IMR-90 (cell line): ENCODE data around the gene POLD4. TPM values are rescaled to one million over a fixed set of nuclear protein-coding genes. Genes with fewer than 3 reads are reported as not detected.

Source experiments
- ATAC-seq: fragments of 200-7000 bp; cut with Tn5 transposase; 2 replicates; pipeline ENCODE4 v1.9.1; 2020; ENCODE audit warnings: low read depth, mild to moderate bottlenecking, moderate library complexity
- BruUV-seq: library from RNA; stranded (reverse); fragments of 400-500 nt; replicated peaks from 2 replicates; lab custom pipeline; 2021; lab: Mats Ljungman, UMichigan
- CTCF ChIA-PET: fragments of 300-600 bp; formaldehyde crosslinking; extraction: SDS; loops from one replicate; lab custom pipeline; 2021; ENCODE audit warnings: antibody characterized with exemption; lab: Yijun Ruan, JAX
- POLR2A ChIA-PET: fragments of 300-600 bp; sonication (Branson Sonifier 250); formaldehyde crosslinking; loops from one replicate; lab custom pipeline; 2022; ENCODE audit warnings: antibody characterized with exemption; ENCODE audit not compliant: unreplicated experiment; lab: Charles Lee
- DNase-seq: peaks from one replicate; pipeline ENCODE4 v3.0.0; 2013
- H2AFZ ChIP-seq: replicated peaks from 2 replicates; pipeline ENCODE3; 2013; ENCODE audit warnings: low read length, mild to moderate bottlenecking; ENCODE audit not compliant: poor library complexity
- H2AK5ac ChIP-seq: 2 replicates; pipeline ENCODE4 v1.6.1; 2013; ENCODE audit warnings: low read depth, low read length, inconsistent platforms
- H2AK9ac ChIP-seq: replicated peaks from 2 replicates; pipeline ENCODE3; 2013; ENCODE audit warnings: mild to moderate bottlenecking, low read depth, low read length, moderate library complexity; ENCODE audit not compliant: poor library complexity
- H2BK120ac ChIP-seq: 2 replicates; pipeline ENCODE4 v1.6.1; 2013; ENCODE audit warnings: low read depth, low read length, inconsistent platforms
- H2BK15ac ChIP-seq: 3 replicates; pipeline ENCODE4 v1.6.1; 2013; ENCODE audit warnings: low read depth, low read length, inconsistent platforms
- H2BK20ac ChIP-seq: 2 replicates; pipeline ENCODE4 v1.6.1; 2013; ENCODE audit warnings: low read depth, mild to moderate bottlenecking, inconsistent platforms, low read length, moderate library complexity
- H2BK5ac ChIP-seq: 2 replicates; pipeline ENCODE4 v1.6.1; 2013; ENCODE audit warnings: mild to moderate bottlenecking, low read depth, low read length, inconsistent platforms; ENCODE audit not compliant: poor library complexity, severe bottlenecking
- H3K14ac ChIP-seq: replicated peaks from 2 replicates; pipeline ENCODE4 v1.6.1; 2013; ENCODE audit warnings: low read depth, low read length, inconsistent platforms
- H3K18ac ChIP-seq: 2 replicates; pipeline ENCODE4 v1.6.1; 2013; ENCODE audit warnings: low read depth, low read length, control low read depth
- H3K23ac ChIP-seq: 2 replicates; pipeline ENCODE4 v1.6.1; 2013; ENCODE audit warnings: low read depth, low read length, inconsistent platforms
- H3K27ac ChIP-seq: 2 replicates; pipeline ENCODE4 v1.5.1; 2013; ENCODE audit warnings: mild to moderate bottlenecking, control low read depth, low read length; ENCODE audit not compliant: insufficient read depth
- H3K27me3 ChIP-seq: 2 replicates; pipeline ENCODE4 v1.6.1; 2013; ENCODE audit warnings: low read length; ENCODE audit not compliant: control insufficient read depth, insufficient read depth
- H3K36me3 ChIP-seq: 2 replicates; pipeline ENCODE4 v1.6.1; 2013; ENCODE audit warnings: low read length, mixed read lengths; ENCODE audit not compliant: control insufficient read depth, insufficient read depth
- H3K4ac ChIP-seq: 2 replicates; pipeline ENCODE4 v1.6.1; 2013; ENCODE audit warnings: low read depth, low read length, inconsistent platforms
- H3K4me1 ChIP-seq: 2 replicates; pipeline ENCODE4 v1.6.1; 2013; ENCODE audit warnings: low read length, mixed read lengths; ENCODE audit not compliant: control insufficient read depth, insufficient read depth
- H3K4me2 ChIP-seq: 2 replicates; pipeline ENCODE4 v1.6.1; 2013; ENCODE audit warnings: low read depth, mild to moderate bottlenecking, control low read depth, low read length, moderate library complexity
- H3K4me3 ChIP-seq: 2 replicates; pipeline ENCODE4 v1.5.1; 2013; ENCODE audit warnings: low read depth, mild to moderate bottlenecking, control low read depth, low read length, moderate library complexity; ENCODE audit not compliant: insufficient read depth
- H3K56ac ChIP-seq: 2 replicates; pipeline ENCODE4 v1.6.1; 2013; ENCODE audit warnings: low read length, inconsistent platforms; ENCODE audit not compliant: insufficient read depth; ENCODE audit errors: extremely low read depth
- H3K79me1 ChIP-seq, 2 experiments: 2 replicates each; pipeline ENCODE4 v1.6.1; 2013; ENCODE audit warnings: low read length in 2 of 2, inconsistent platforms in 1 of 2, low read depth in 1 of 2
- H3K9ac ChIP-seq: 2 replicates; pipeline ENCODE4 v1.6.1; 2013; ENCODE audit warnings: low read depth, low read length, control low read depth
- H3K9me1 ChIP-seq: 2 replicates; pipeline ENCODE4 v1.6.1; 2013; ENCODE audit warnings: low read length, inconsistent platforms; ENCODE audit not compliant: insufficient read depth
- H3K9me3 ChIP-seq: 2 replicates; pipeline ENCODE4 v1.6.1; 2013; ENCODE audit warnings: low read length; ENCODE audit not compliant: control insufficient read depth, insufficient read depth
- H4K20me1 ChIP-seq: 2 replicates; pipeline ENCODE4 v1.6.1; 2013; ENCODE audit warnings: low read length, inconsistent platforms; ENCODE audit not compliant: insufficient read depth
- H4K5ac ChIP-seq: 2 replicates; pipeline ENCODE4 v1.6.1; 2013; ENCODE audit warnings: mild to moderate bottlenecking, low read depth, low read length, control low read depth
- H4K8ac ChIP-seq, 2 experiments: 2 replicates each; pipeline ENCODE4 v1.6.1; 2013; ENCODE audit warnings: low read depth in 2 of 2, low read length in 2 of 2, control low read depth in 1 of 2, inconsistent platforms in 1 of 2
- H4K91ac ChIP-seq: 2 replicates; pipeline ENCODE4 v1.6.1; 2013; ENCODE audit warnings: low read depth, low read length, inconsistent platforms; ENCODE audit not compliant: insufficient read depth
- CTCF ChIP-seq: conservative IDR thresholded peaks from 2 replicates; pipeline ENCODE4 v1.5.1; 2012; ENCODE audit warnings: mild to moderate bottlenecking, low read depth, low read length, improper control_type of control experiment
- WGBS, 2 experiments: methylation state at CpG; one replicate each; pipeline versions ENCODE4 v1.1.5 to v1.1.7; 2013; ENCODE audit warnings: missing lambda C conversion rate in 2 of 2; ENCODE audit not compliant: insufficient read length in 1 of 2; ENCODE audit errors: extremely low coverage in 2 of 2; 5-methylcytosine and 5-hydroxymethylcytosine counted together
- dilution Hi-C: fragments of 300-500 bp; cut with HindIII; formaldehyde crosslinking; loops from one replicate; pipeline ENCODE4 v1.14.3; 2018; ENCODE audit warnings: low sequenced_read_pairs; ENCODE audit not compliant: unreplicated experiment
- in situ Hi-C: fragments of 300-500 bp; cut with MboI; formaldehyde crosslinking; loops from 3 replicates; pipeline ENCODE4 v1.14.3; 2019; ENCODE audit warnings: low sequenced_read_pairs, inconsistent platforms, mixed read lengths
- intact Hi-C: fragments of 100-400 bp; cut with micrococcal nuclease; formaldehyde crosslinking; loops from 2 replicates; pipeline ENCODE4 v1.10.0; 2022
- polyA plus RNA-seq, 3 experiments: library from polyadenylated mRNA; depleted of rRNA; stranded (reverse); fragments of >200 nt; gene quantifications; 2 replicates each; pipeline ENCODE4 v1.2.3, GENCODE V29; 2012; ENCODE audit warnings: low replicate concordance in 1 of 3
- total RNA-seq: library from RNA; depleted of rRNA; stranded (reverse); fragments of >200 nt; gene quantifications from 2 replicates; pipeline ENCODE4 v1.2.3, GENCODE V29; 2012

POLD4 gene
- total and polyA plus RNA-seq, 2 of the 4 experiments (the other 2 are of a cell fraction): 46.4 to 133 TPM

- no peak overlapping the region for H3K27ac ChIP-seq
- TF ChIP-seq CTCF: no peak
- no peak overlapping the region for H3K23ac ChIP-seq
- no peak overlapping the region; the same call in 1 of the 2 replicates for H2BK120ac ChIP-seq
- H3K27me3 ChIP-seq: no peaks in the 10 kb centered on the region
- peak overlapping the region; percentile 45 for H2AK9ac ChIP-seq
- no peak overlapping the region for H2BK5ac ChIP-seq
- peak overlapping the region; percentile 48 for H4K91ac ChIP-seq
- no peaks in the 10 kb centered on the region for H4K20me1 ChIP-seq
- no peaks in the 10 kb centered on the region for H3K9me3 ChIP-seq
- H3K4me1 ChIP-seq: peaks cover 24% of the 10 kb centered on the region
- DNase-seq (no peak), ATAC-seq (no peak)
- no peak overlapping the region for H3K18ac ChIP-seq
- H4K5ac ChIP-seq: no peak overlapping the region
- peaks cover 0 to 5% of the 10 kb centered on the region in 2 experiments; a peak in 2 of 4 replicates for H3K79me1 ChIP-seq
- H3K9ac ChIP-seq: no peak overlapping the region
- dilution Hi-C loops: no loop called here
- H3K4ac ChIP-seq: peak overlapping the region; percentile 87
- POLR2A ChIA-PET: no interaction called here
- no peaks in the 10 kb centered on the region for H3K36me3 ChIP-seq
- peak overlapping the region; percentile 83; the same call in 2 of the 3 replicates for H2BK15ac ChIP-seq
- H3K9me1 ChIP-seq: peaks cover 8% of the 10 kb centered on the region
- peak overlapping the region; percentile 96 for H2AK5ac ChIP-seq
- no peak overlapping the region for H3K4me3 ChIP-seq
- no peak overlapping the region for H2BK20ac ChIP-seq
- no peak overlapping the region for H3K14ac ChIP-seq
- BruUV-seq: no TSS peak
- no peak overlapping the region for H2AFZ ChIP-seq
- H4K8ac ChIP-seq: no peak overlapping the region
- no peak overlapping the region for H3K4me2 ChIP-seq
- in situ Hi-C loops: no loop called here
- no peak overlapping the region for H3K56ac ChIP-seq
- no CpG with 5 or more reads among the region's 6 CpGs for WGBS, 2 experiments
- intact Hi-C loops: no loop called here
- CTCF ChIA-PET: interaction anchor here (0.5 to 7.8 kb wide), 4 partner anchors 24 to 1608 kb away, joined by 3 to 128 read pairs (median 4); partner anchors contain the start of genes GRK2 and POLD4
These were observed 23.8 kb upstream of the POLD4 start for GRCh38 chr11:67376873-67377808.
